ENCODE results near the gene NSG2. TPM values are rescaled to one million over a fixed set of nuclear protein-coding genes. Genes with fewer than 3 reads are reported as not detected.
A peak's percentile ranks its signal among the peaks of the same experiment; 100 is the strongest.
"Not testable (repeated sequence)": the region's sequence is repeated elsewhere in the genome, so short reads cannot be mapped to it uniquely, and the experiment has no call there.

NSG2 gene
- total RNA-seq, 2 donors from 2014 or later = 0.27 to 2.5 TPM

DNA sequence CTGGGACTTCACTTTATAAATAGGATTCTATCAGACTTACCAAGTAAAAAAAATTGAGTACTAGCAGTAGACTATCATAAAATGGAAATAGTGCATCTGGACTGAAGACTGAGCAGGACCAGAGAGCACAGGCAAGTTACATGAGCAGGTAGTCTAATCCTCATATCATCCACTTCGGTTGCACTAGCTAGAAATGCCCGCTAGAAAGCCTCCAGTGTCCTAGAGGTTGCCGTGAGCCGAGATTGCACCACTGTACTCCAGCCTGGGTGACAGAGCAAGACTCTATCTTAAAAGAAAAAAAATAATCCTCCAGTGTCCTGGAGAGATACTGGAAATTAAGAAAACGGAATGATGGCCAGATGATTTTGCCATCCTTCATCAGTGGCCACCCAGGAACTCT, 36.6 kb upstream of the NSG2 start:
- no peak overlapping the region for H3K4me3 ChIP-seq
- H3K27me3 ChIP-seq = no peaks in the 10 kb centered on the region
- no peak overlapping the region for H3K27ac ChIP-seq
- no peaks in the 10 kb centered on the region for H3K9me3 ChIP-seq
- no peak overlapping the region for H3K9ac ChIP-seq (ENCODE audit: low read depth in 2 of 2, low read length in 2 of 2)
- no peak for DNase-seq
- TF ChIP-seq, protein P1, sequence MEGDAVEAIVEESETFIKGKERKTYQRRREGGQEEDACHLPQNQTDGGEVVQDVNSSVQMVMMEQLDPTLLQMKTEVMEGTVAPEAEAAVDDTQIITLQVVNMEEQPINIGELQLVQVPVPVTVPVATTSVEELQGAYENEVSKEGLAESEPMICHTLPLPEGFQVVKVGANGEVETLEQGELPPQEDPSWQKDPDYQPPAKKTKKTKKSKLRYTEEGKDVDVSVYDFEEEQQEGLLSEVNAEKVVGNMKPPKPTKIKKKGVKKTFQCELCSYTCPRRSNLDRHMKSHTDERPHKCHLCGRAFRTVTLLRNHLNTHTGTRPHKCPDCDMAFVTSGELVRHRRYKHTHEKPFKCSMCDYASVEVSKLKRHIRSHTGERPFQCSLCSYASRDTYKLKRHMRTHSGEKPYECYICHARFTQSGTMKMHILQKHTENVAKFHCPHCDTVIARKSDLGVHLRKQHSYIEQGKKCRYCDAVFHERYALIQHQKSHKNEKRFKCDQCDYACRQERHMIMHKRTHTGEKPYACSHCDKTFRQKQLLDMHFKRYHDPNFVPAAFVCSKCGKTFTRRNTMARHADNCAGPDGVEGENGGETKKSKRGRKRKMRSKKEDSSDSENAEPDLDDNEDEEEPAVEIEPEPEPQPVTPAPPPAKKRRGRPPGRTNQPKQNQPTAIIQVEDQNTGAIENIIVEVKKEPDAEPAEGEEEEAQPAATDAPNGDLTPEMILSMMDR (IDR thresholded peaks at IDR 0.05) = no peak
- intact Hi-C loops (cut with DNase I) = no loop called here
- H3K4me1 ChIP-seq = no peaks in the 10 kb centered on the region
- H3K36me3 ChIP-seq = no peaks in the 10 kb centered on the region

DNA sequence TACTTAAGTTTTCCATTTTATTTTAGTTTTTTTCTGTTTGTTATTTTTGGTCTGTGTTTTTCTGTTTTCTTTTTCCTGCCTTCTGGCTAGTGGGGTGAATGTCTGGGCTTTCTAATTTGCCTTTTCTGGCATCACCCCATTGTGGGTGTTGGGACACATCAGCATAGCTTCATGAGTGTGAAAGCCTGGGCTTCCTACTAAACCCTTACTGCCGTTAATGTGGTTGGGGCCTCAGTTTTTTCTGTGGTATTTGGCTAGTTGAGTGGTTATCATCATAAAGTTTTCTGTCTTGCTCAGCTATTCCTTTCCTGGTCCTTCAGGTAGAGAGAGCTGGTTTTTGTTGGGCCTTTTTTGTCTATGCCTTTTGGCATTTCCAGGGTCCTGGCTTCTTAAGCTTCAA, 35.1 kb upstream of the NSG2 start:
- Histone ChIP-seq H3K4me1 (no peaks in the 10 kb centered on the region), H3K9me3 (no peaks in the 10 kb centered on the region), H3K36me3 (no peaks in the 10 kb centered on the region), H3K9ac (ENCODE audit: low read depth in 2 of 2, low read length in 2 of 2) (no peak overlapping the region), H3K4me3 (no peak overlapping the region), H3K27ac (no peak overlapping the region), H3K27me3 (no peaks in the 10 kb centered on the region)
- intact Hi-C loops (cut with DNase I) = no loop called here
- TF ChIP-seq, protein P1 (IDR thresholded peaks at IDR 0.05) = no peak
- DNase-seq = no peak

DNA sequence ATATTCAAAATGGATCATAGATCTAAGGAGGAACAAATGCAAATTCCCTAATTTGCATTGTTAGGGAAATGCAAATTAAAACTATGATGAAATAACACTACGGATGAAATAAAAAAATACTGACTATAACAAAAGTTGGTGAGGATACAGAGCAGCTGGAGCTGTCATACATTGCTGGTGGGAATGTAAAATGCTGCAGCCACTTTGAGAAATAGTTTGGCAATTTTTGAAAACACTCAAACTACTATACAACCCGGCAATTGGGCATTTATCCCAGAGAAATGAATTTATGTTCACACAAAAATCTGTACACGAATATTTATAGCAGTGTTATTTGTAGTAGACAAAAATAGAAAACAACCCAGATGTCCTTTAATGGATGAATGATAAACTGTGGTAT, 34.1 kb upstream of the NSG2 start:
- Histone ChIP-seq H3K27me3 (no peaks in the 10 kb centered on the region), H3K4me3 (no peak overlapping the region), H3K27ac (no peak overlapping the region), H3K9me3 (no peaks in the 10 kb centered on the region), H3K36me3 (no peaks in the 10 kb centered on the region), H3K9ac (ENCODE audit: low read depth in 2 of 2, low read length in 2 of 2) (no peak overlapping the region), H3K4me1 (no peaks in the 10 kb centered on the region)
- TF ChIP-seq, protein P1 (IDR thresholded peaks at IDR 0.05) = no peak
- intact Hi-C loops (cut with DNase I) = no loop called here
- DNase-seq = no peak

DNA sequence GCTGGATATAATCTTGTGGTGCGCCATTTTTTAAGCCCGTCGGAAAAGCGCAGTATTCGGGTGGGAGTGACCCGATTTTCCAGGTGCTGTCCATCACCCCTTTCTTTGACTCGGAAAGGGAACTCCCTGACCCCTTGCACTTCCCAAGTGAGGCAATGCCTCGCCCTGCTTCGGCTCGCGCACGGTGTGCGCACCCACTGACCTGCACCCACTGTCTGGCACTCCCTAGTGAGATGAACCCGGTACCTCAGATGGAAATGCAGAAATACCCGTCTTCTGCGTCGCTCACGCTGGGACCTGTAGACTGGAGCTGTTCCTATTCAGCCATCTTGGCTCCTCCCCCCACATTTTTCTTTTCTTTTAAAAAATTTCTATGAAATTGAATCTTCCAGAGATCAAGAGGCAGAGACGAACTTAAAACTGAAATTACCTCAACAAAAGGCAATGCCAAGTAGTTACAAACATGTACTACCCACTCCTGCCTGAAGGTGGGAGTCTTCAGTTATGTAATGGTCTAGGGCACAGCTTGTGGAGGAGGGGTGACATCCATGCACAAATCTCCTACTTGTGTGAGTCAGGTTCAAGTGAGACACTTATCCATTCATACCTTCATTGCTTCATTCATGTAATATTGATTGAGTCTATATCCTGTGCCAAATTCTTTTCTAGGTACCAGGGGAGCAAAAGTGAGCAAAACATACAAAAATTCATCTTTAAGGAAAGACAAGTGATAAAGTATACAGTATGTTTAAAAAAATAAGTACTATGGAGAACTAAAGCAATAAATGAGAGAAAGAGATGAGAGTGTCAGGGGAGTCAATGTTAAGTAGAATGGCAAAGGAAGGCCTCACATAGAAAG, 25.2 kb upstream of the NSG2 start:
- intact Hi-C loops (cut with DNase I) = not testable (repeated sequence)
- DNase-seq = peak; percentile 31

DNA sequence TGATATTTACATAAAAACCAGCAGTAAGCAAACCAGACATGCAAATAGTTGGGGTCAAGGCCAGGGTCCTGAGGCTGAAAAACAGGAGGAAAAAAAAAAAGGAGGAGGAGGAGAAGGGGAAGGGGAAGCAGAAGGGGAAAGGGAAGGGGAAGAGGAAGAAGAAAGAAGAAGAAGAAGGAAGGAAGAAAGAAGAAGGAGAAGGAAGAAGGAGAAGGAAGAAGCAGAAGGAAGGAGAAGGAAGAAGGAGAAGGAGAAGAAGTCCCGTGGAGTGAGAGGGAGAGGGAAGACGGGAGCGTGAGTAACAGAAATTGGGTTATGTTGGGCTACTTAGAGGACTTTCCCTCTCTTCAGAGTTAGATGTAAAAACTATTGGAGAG, 24.6 kb upstream of the NSG2 start:
- Histone ChIP-seq H3K9ac (ENCODE audit: low read depth in 2 of 2, low read length in 2 of 2) (no peak overlapping the region), H3K27ac (no peak overlapping the region), H3K4me1 (no peaks in the 10 kb centered on the region), H3K27me3 (no peaks in the 10 kb centered on the region), H3K9me3 (no peaks in the 10 kb centered on the region), H3K4me3 (no peak overlapping the region), H3K36me3 (no peaks in the 10 kb centered on the region)
- TF ChIP-seq, protein P1 (IDR thresholded peaks at IDR 0.05) = no peak
- intact Hi-C loops (cut with DNase I) = no loop called here
- DNase-seq = no peak

More for the DNA sequence above, 25.2 kb upstream of the NSG2 start:
- not testable (repeated sequence) for H3K9me3 ChIP-seq; H3K4me3 ChIP-seq; H3K9ac ChIP-seq (ENCODE audit: low read depth in 2 of 2, low read length in 2 of 2); H3K36me3 ChIP-seq; H3K4me1 ChIP-seq; H3K27me3 ChIP-seq; H3K27ac ChIP-seq

DNA sequence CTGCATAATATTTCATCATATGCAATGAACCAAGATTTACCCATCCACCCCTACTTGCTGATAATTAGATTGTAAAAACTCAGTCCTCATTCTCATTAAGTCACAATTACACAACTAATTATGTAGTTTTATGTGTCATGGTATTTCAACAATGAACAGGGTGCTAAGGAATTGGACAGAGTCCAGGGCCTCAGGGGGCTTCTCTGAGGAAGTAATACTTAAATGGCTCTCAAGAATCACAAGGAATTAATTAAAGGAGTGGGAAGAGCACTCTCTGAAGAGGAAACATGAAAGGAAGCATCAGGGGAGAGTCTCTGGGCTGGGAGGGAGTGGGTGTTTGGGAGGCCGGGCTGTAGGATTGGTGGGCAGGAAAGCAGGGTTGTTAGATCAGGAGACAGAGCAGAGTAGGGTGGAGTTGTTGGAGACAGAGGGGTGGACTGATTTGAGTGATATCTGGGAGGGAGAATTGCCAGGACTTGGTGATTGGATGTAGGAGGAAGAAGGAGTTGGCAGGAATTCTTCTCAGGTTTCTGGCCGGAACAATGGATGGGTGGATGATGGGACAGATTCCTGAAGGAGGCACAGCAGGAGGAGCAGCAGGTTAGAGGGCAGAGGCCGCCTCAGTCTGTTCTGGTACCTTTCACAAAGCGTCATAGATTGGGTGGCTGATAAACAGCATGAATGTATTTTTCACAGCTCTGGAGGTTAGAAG, 23.0 kb upstream of the NSG2 start:
- Histone ChIP-seq H3K27me3 (no peaks in the 10 kb centered on the region), H3K4me3 (no peak overlapping the region), H3K4me1 (no peaks in the 10 kb centered on the region), H3K9ac (ENCODE audit: low read depth in 2 of 2, low read length in 2 of 2) (no peak overlapping the region), H3K36me3 (no peaks in the 10 kb centered on the region), H3K9me3 (no peaks in the 10 kb centered on the region), H3K27ac (no peak overlapping the region)
- TF ChIP-seq, protein P1 (IDR thresholded peaks at IDR 0.05) = no peak
- no peak for DNase-seq
- intact Hi-C loops (cut with DNase I) = no loop called here
